Skeletal muscle tissue (tissue), 4 donors: Measurements from ENCODE around the gene SCN2A. TPM values are rescaled to one million over a fixed set of nuclear protein-coding genes. Genes with fewer than 3 reads are reported as not detected.

Source experiments
- H3K27ac ChIP-seq: one replicate; pipeline ENCODE4 v1.7.0; 2013; ENCODE audit warnings: mild to moderate bottlenecking, low read depth, low read length, inconsistent platforms
- H3K27me3 ChIP-seq, 3 donors: one replicate each; pipeline ENCODE4 v1.7.0; 2013; ENCODE audit warnings: low read length in 3 of 3; ENCODE audit not compliant: control insufficient read depth in 3 of 3, insufficient read depth in 3 of 3
- H3K36me3 ChIP-seq, 3 donors: one replicate each; pipeline ENCODE4 v1.7.0; 2013; ENCODE audit warnings: low read length in 3 of 3; ENCODE audit not compliant: control insufficient read depth in 3 of 3, insufficient read depth in 3 of 3
- H3K4me1 ChIP-seq, 3 donors: one replicate each; pipeline ENCODE4 v1.7.0; 2013; ENCODE audit warnings: low read length in 3 of 3, mild to moderate bottlenecking in 3 of 3; ENCODE audit not compliant: control insufficient read depth in 3 of 3, insufficient read depth in 3 of 3
- H3K4me3 ChIP-seq, 3 donors: one replicate each; pipeline ENCODE4 v1.7.0; 2013; ENCODE audit warnings: low read length in 3 of 3
- H3K9ac ChIP-seq, 3 donors: one replicate each; pipeline ENCODE4 v1.7.0; 2013; ENCODE audit warnings: low read length in 3 of 3, mild to moderate bottlenecking in 3 of 3, moderate library complexity in 2 of 3, low read depth in 1 of 3
- H3K9me3 ChIP-seq, 3 donors: one replicate each; pipeline ENCODE4 v1.7.0; 2013; ENCODE audit warnings: low read length in 3 of 3; ENCODE audit not compliant: control insufficient read depth in 3 of 3
- total RNA-seq: library from RNA; depleted of rRNA; stranded (reverse); fragments of >200 nt; gene quantifications from one replicate; pipeline ENCODE4 v1.2.3, GENCODE V29; 2014
- donor health status: Osteomylitis.

SCN2A gene
- total RNA-seq, 1 donor from 2014 or later: not detected

DNA sequence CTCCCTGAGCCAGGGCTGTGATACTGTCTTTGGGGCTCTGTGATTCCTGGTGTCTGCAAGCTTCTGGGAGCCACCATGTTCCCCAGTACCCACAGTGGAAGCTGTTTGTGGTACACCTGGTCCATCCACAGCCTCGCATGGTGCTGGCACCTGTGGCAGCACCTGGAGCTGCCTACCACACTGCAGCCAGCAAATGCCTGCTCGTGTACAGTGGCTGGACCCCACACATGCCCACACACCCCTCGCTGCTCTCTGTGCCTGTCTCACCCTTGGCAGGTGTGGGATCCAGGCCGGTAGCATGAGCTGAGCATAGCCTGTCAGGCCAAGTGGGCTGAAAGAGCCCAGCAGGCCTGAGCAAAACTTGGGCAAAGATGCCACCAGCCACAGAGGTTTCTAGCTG lies 188.5 kb downstream of the SCN2A start:
- Histone ChIP-seq H3K9me3 (peaks cover 0 to 5% (median 0%) of the 10 kb centered on the region in 3 donors), H3K27me3 (no peaks in the 10 kb centered on the region), H3K4me3 (no peak overlapping the region), H3K9ac (no peak overlapping the region), H3K27ac (no peak overlapping the region), H3K36me3 (no peaks in the 10 kb centered on the region), H3K4me1 (no peaks in the 10 kb centered on the region)

DNA sequence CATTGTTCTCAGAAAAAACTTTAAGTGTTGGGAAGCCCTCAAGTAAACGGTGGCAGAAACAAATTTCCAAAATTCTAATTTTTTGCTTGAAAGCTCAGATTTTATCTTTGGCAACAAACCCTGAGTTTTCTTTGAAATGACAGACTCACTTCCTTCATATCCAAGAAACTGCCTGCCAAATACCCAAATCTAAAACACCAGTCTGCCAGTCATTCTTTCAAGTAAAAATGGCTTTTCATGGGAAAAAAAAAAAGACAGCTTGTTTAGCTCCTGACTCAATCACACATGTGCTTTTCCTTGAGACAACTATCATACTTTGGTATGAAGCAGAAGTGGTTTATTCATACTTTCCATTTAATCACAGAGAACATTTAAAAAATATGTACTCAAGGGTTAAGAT lies 189.7 kb downstream of the SCN2A start:
- no peak overlapping the region for H3K27ac ChIP-seq
- no peaks in the 10 kb centered on the region for H3K4me1 ChIP-seq
- H3K9ac ChIP-seq: no peak overlapping the region
- no peak overlapping the region for H3K4me3 ChIP-seq
- H3K36me3 ChIP-seq: no peaks in the 10 kb centered on the region
- no peaks in the 10 kb centered on the region for H3K9me3 ChIP-seq
- no peaks in the 10 kb centered on the region for H3K27me3 ChIP-seq

DNA sequence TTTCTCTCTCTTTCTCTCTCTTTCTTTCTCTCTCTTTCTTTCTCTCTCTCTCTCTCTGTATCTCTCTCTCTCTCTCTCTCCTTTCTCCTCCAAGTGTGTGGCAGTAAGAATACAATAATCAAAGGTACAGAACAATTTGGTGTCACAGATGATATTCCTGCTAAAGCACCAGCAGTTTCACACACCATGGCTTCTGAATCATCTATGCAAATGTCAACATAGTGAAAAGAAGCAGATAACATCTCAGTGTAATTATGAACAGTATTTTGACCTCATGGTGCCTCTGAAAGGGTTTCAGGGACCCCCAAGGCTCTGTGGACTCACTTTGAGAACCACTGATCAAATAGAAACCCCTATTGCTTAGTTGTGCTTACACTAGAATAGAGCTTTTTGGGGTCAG lies 191.8 kb downstream of the SCN2A start:
- H3K4me1 ChIP-seq: no peaks in the 10 kb centered on the region
- H3K27ac ChIP-seq: no peak overlapping the region
- no peak overlapping the region for H3K4me3 ChIP-seq
- no peaks in the 10 kb centered on the region for H3K27me3 ChIP-seq
- H3K36me3 ChIP-seq: no peaks in the 10 kb centered on the region
- no peaks in the 10 kb centered on the region for H3K9me3 ChIP-seq
- H3K9ac ChIP-seq: no peak overlapping the region

DNA sequence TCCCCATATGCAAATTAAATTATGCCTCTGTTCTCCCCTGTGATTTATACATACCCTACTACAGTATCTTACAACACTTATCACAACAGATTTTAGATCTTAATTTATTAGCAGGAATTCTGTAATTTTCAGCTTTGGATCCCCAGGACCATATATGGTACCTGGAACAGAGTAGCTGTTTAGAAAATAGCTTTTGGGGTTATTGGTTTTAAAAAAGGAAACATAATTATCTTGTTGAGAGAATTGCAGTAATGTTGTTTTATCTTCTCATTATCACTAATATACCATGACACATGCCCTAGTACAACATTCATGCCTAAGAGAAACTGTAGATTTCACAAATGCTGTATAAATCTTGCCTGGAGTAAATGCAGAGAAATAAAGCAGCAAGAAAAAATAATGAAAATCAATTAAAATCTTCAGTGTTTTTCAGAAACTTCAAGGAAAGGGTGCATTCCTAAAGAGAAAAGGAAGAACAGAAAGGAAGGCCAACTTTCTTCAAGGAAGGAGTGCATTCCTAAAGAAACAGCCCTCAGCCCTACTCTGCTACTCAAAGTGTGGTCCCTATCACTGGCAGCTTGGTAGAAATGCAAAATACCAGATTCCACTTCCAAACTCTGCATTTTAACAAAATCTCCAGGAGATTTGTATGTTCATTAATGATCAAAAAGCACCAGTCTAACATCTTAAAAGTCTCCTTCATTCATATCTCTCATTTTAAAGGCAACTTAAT lies 193.2 kb downstream of the SCN2A start:
- H3K4me3 ChIP-seq: no peak overlapping the region
- H3K4me1 ChIP-seq: no peaks in the 10 kb centered on the region
- H3K27me3 ChIP-seq: no peaks in the 10 kb centered on the region
- H3K36me3 ChIP-seq: no peaks in the 10 kb centered on the region
- no peak overlapping the region for H3K27ac ChIP-seq
- no peak overlapping the region for H3K9ac ChIP-seq
- H3K9me3 ChIP-seq: no peaks in the 10 kb centered on the region

DNA sequence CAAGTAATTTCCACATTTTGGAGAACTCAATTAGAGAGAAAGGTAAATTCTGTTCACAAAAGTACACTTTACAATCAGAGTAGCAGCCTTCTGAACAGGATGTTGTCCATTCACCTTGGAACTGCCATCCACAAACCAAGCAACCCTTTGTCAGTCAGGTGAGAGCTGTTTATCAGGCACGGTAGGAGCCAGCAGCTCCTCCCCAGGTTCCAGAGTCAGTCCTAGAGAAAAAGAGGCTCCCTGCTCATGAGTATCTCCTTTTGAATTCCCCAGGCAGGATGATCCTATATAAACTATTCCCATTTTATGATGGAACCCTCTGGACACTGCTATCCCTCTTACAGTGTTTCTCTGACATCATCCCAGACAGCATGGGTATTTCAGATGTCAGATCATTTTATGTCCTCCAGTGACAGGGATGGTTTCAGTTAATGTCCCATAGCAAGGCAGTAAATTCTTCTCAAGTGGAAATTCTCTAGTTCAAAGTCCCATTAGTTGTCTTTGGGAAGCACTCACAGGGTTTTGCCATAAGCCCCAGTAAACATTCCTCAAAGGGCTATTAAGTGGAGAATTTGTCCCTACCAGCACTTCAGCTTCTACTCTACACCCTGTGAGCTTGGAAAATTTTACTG lies 195.8 kb downstream of the SCN2A start:
- Histone ChIP-seq H3K27me3 (no peaks in the 10 kb centered on the region), H3K9me3 (no peaks in the 10 kb centered on the region), H3K4me1 (no peaks in the 10 kb centered on the region), H3K36me3 (no peaks in the 10 kb centered on the region), H3K9ac (no peak overlapping the region), H3K27ac (no peak overlapping the region), H3K4me3 (no peak overlapping the region)

DNA sequence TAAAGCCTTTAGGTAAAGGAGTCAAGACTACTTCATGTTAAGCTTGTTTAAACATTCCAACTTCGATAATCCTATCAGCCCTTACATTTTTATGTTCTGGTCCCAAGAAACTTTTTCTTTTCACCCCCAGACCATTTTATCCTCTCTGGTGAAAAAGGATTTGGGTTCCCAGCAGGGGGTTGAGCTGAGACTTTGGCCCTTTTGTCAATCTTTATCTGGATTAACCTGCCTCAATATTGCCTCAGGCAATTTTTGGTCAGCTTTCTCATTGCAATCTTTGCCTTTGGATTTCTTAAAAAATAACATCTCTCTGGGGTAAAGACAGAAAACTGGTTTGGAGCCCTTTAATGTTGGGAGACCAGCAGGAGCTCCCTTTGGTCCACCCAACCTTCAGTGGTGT lies 196.4 kb downstream of the SCN2A start:
- Histone ChIP-seq H3K9ac (no peak overlapping the region), H3K36me3 (no peaks in the 10 kb centered on the region), H3K27me3 (no peaks in the 10 kb centered on the region), H3K27ac (no peak overlapping the region), H3K4me1 (no peaks in the 10 kb centered on the region), H3K4me3 (no peak overlapping the region), H3K9me3 (no peaks in the 10 kb centered on the region)

DNA sequence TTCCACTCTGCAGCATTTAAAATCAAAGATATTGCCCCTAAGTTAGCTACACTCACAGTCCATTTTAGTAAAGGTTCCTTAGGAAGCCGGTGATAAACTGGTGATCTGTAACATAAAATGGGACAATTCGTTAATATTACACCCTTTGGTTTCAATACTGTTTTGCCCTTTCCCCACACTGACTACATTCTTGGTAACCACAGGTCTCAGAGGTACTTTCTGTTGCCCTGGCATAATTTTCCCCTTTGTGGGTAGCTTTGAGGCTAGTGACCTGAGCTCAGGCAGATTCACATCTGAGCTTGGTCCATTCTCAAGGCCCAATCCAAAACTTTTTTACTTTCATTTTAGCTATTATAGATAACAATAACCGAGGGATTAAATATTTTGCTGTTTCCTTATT lies 197.3 kb downstream of the SCN2A start:
- Histone ChIP-seq H3K36me3 (no peaks in the 10 kb centered on the region), H3K4me1 (no peaks in the 10 kb centered on the region), H3K4me3 (no peak overlapping the region), H3K9me3 (no peaks in the 10 kb centered on the region), H3K9ac (no peak overlapping the region), H3K27ac (no peak overlapping the region), H3K27me3 (no peaks in the 10 kb centered on the region)

DNA sequence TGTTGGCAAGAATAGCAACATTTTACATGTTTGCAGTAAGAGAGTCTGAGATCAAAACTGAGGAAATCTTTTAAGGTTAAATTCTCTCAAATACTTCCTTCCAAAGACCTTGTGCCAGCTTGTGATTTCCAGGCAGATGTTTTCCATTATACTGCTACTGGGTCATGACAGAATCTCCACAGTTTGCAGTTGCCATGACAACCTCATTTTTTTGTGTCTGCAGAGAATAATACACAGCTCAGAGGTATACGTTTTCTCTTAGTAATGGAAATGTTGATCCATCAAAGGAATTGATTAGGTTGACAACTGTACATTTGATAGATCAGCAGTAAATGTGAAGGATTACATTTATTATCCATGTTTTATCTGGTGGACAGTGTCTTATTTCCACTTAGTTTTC lies 201.2 kb downstream of the SCN2A start:
- no peaks in the 10 kb centered on the region for H3K36me3 ChIP-seq
- no peaks in the 10 kb centered on the region for H3K27me3 ChIP-seq
- H3K27ac ChIP-seq: no peak overlapping the region
- no peaks in the 10 kb centered on the region for H3K9me3 ChIP-seq
- no peaks in the 10 kb centered on the region for H3K4me1 ChIP-seq
- H3K9ac ChIP-seq: no peak overlapping the region
- no peak overlapping the region for H3K4me3 ChIP-seq

Other genes with a start within 250 kb of the SCN2A start
- 0.52 TPM for gene SCN3A, start 35.4 kb upstream of the SCN2A start, total RNA-seq
- gene CSRNP3, start 230.3 kb downstream of the SCN2A start, total RNA-seq: 18.8 TPM